Astrocyte (in vitro differentiated cells and primary cell): ENCODE results near the gene WNT7B.

Experiments used
- CTCF ChIP-seq: IDR thresholded peaks from 2 replicates; pipeline ENCODE4 v1.5.1; 2011; ENCODE audit warnings: low read depth, mild to moderate bottlenecking, inconsistent platforms, low read length, moderate library complexity; ENCODE audit not compliant: insufficient read depth
- EZH2 ChIP-seq: IDR thresholded peaks from 2 replicates; pipeline ENCODE4 v1.6.1; 2012; ENCODE audit warnings: mild to moderate bottlenecking, low read length, inconsistent platforms; ENCODE audit not compliant: insufficient read depth

GRCh38 chr22:45961679-45962433 is 15.1 kb downstream of the WNT7B start:
- TF ChIP-seq CTCF, result no peak
- no peak for TF ChIP-seq EZH2
